Endothelial cell of umbilical vein (primary cell): ENCODE data around the gene SPC25. TPM values are rescaled to one million over a fixed set of nuclear protein-coding genes. Genes with fewer than 3 reads are reported as not detected.

Experiments used
- BruUV-seq: library from RNA; stranded (reverse); fragments of 400-500 nt; replicated peaks from 2 replicates; lab custom pipeline; 2021; lab: Mats Ljungman, UMichigan
- CTCF ChIA-PET: fragments of 300-600, 350-600 bp; sonication (Branson Sonifier 250); formaldehyde crosslinking; loops from one replicate; lab custom pipeline; 2021; ENCODE audit warnings: antibody characterized with exemption, inconsistent platforms; lab: Charles Lee
- POLR2A ChIA-PET: fragments of 300-600, 350-600 bp; sonication (Branson Sonifier 250); formaldehyde crosslinking; loops from one replicate; lab custom pipeline; 2021; ENCODE audit warnings: antibody characterized with exemption, inconsistent platforms; lab: Charles Lee
- DNase-seq: peaks from one replicate; pipeline ENCODE4 v3.0.0-alpha.2; 2011; ENCODE audit warnings: low read depth, low spot score
- FAIRE-seq: peaks from 2 replicates; lab custom pipeline; 2011; peaks lifted over from hg19 to GRCh38; lab: Jason Lieb, UNC
- H2AFZ ChIP-seq: 2 replicates; pipeline ENCODE4 v1.6.0; 2012; ENCODE audit warnings: low read depth, low read length, control low read depth, inconsistent platforms
- H3K27ac ChIP-seq: 2 replicates; pipeline ENCODE4 v1.5.1; 2011; ENCODE audit warnings: low read depth, mild to moderate bottlenecking, control low read depth, low read length, moderate library complexity; ENCODE audit not compliant: insufficient read depth
- H3K27me3 ChIP-seq, 2 experiments: 2 replicates each; pipeline versions ENCODE4 v1.6.0 to v1.6.1; 2011; ENCODE audit warnings: low read length in 2 of 2, mixed read lengths in 1 of 2; ENCODE audit not compliant: control insufficient read depth in 2 of 2, insufficient read depth in 2 of 2
- H3K36me3 ChIP-seq, 2 experiments: 2 replicates in 1 of 2; 3 replicates in 1 of 2; pipeline ENCODE4 v1.5.1; 2011; ENCODE audit warnings: low read length in 2 of 2, mild to moderate bottlenecking in 1 of 2, moderate library complexity in 1 of 2; ENCODE audit not compliant: control insufficient read depth in 2 of 2, insufficient read depth in 2 of 2; ENCODE audit errors: extremely low read depth in 1 of 2
- H3K4me1 ChIP-seq: 3 replicates; pipeline ENCODE4 v1.5.1; 2011; ENCODE audit warnings: mild to moderate bottlenecking, low read length; ENCODE audit not compliant: control insufficient read depth, insufficient read depth; ENCODE audit errors: extremely low read depth
- H3K4me2 ChIP-seq: 2 replicates; pipeline ENCODE4 v1.6.1; 2011; ENCODE audit warnings: low read length, control low read depth, mixed read lengths; ENCODE audit not compliant: insufficient read depth
- H3K4me3 ChIP-seq, 3 experiments: fragments of 200-600 bp in 1 of 3; sonication (generic), shearing (Covaris generic) in 1 of 3; replicated peaks in 1 of 3; 2 replicates each; pipeline ENCODE4 v1.5.1; 2011 to 2016; ENCODE audit warnings: control low read depth in 3 of 3, low read length in 3 of 3, mild to moderate bottlenecking in 2 of 3, inconsistent platforms in 1 of 3, low read depth in 1 of 3, moderate library complexity in 1 of 3; ENCODE audit not compliant: insufficient read depth in 1 of 3
- H3K79me2 ChIP-seq: 2 replicates; pipeline ENCODE4 v1.6.0; 2012; ENCODE audit warnings: low read length, inconsistent platforms; ENCODE audit not compliant: control insufficient read depth, insufficient read depth
- H3K9ac ChIP-seq: replicated peaks from 2 replicates; pipeline ENCODE3; 2011; ENCODE audit warnings: low read length, control low read depth; ENCODE audit not compliant: insufficient read depth; ENCODE audit errors: extremely low read depth
- H3K9me1 ChIP-seq: replicated peaks from 3 replicates; pipeline ENCODE4 v1.6.0; 2011; ENCODE audit warnings: mild to moderate bottlenecking, low read length; ENCODE audit not compliant: control insufficient read depth, insufficient read depth; ENCODE audit errors: extremely low read depth
- H3K9me3 ChIP-seq: replicated peaks from 2 replicates; pipeline ENCODE4 v1.5.1; 2012; ENCODE audit warnings: low read length, inconsistent platforms; ENCODE audit not compliant: control insufficient read depth, insufficient read depth
- H4K20me1 ChIP-seq: replicated peaks from 2 replicates; pipeline ENCODE3; 2011; ENCODE audit warnings: mild to moderate bottlenecking, low read length; ENCODE audit not compliant: control insufficient read depth, insufficient read depth; ENCODE audit errors: extremely low read depth
- EZH2 ChIP-seq: IDR thresholded peaks from 2 replicates; pipeline ENCODE4 v1.6.1; 2012; ENCODE audit warnings: borderline replicate concordance, low read depth, mild to moderate bottlenecking, moderate library complexity, low read length, inconsistent platforms; ENCODE audit not compliant: severe bottlenecking
- FOS ChIP-seq: IDR thresholded peaks from 2 replicates; pipeline ENCODE4 v1.6.1; 2011; ENCODE audit warnings: mild to moderate bottlenecking, low read length, moderate library complexity, borderline replicate concordance; ENCODE audit not compliant: insufficient read depth
- GATA2 ChIP-seq: IDR thresholded peaks from 2 replicates; pipeline ENCODE4 v1.7.0; 2011; ENCODE audit warnings: low read depth, mild to moderate bottlenecking, moderate library complexity, mixed read lengths, low read length; ENCODE audit not compliant: insufficient read length, insufficient read depth
- JUN ChIP-seq: IDR thresholded peaks from 2 replicates; pipeline ENCODE4 v1.6.1; 2011; ENCODE audit warnings: borderline replicate concordance, low read depth; ENCODE audit not compliant: insufficient read length, insufficient read depth
- MYC ChIP-seq: IDR thresholded peaks from one replicate; pipeline ENCODE4 v1.6.1; 2011; ENCODE audit warnings: mild to moderate bottlenecking, low read depth, low read length
- POLR2A ChIP-seq: IDR thresholded peaks from 2 replicates; pipeline ENCODE4 v1.6.1; 2012; ENCODE audit warnings: low read depth, mild to moderate bottlenecking, control low read depth, low read length
- POLR2AphosphoS5 ChIP-seq: IDR thresholded peaks from 2 replicates; pipeline ENCODE4 v1.6.1; 2012; ENCODE audit warnings: low read depth, mild to moderate bottlenecking, control low read depth, low read length, moderate library complexity; ENCODE audit not compliant: insufficient read depth
- dilution Hi-C: fragments of 300-500 bp; cut with MboI; formaldehyde crosslinking; loops from one replicate; pipeline ENCODE4 v1.15.0; 2019; ENCODE audit warnings: low sequenced_read_pairs; ENCODE audit not compliant: extremely low pct_ligation_motif_present
- intact Hi-C: fragments of 100-400 bp; cut with micrococcal nuclease; formaldehyde crosslinking; loops from one replicate; pipeline ENCODE4 v1.10.0; 2022
- polyA plus RNA-seq, 4 experiments: library from polyadenylated mRNA; depleted of rRNA in 3 of 4; stranded (reverse) in 3 of 4; unstranded in 1 of 4; fragments of >200 nt; gene quantifications; 2 replicates each; pipeline versions ENCODE4 v1.2.1 to v1.2.3, GENCODE V29; 2011 to 2012; ENCODE audit warnings: missing spikeins in 1 of 4
- total RNA-seq: library from RNA; stranded (reverse); gene quantifications from 2 replicates; pipeline ENCODE4 v1.2.3, GENCODE V29; 2021
- TF ChIP-seq, protein P1 (sequence below): IDR thresholded peaks from 2 replicates; pipeline ENCODE4 v1.6.1; 2011; ENCODE audit not compliant: insufficient read depth, insufficient read length
- TF ChIP-seq, protein P2 (sequence below), 2 donors: IDR thresholded peaks; 1 replicate in 1 of 2; 2 replicates in 1 of 2; pipeline ENCODE4 v1.5.1; 2011; ENCODE audit warnings: low read length in 2 of 2, mild to moderate bottlenecking in 2 of 2, moderate library complexity in 2 of 2, control low read depth in 1 of 2, inconsistent platforms in 1 of 2, low read depth in 1 of 2; ENCODE audit not compliant: insufficient read depth in 1 of 2; ENCODE audit errors: extremely low read depth in 1 of 2

SPC25 gene
- total and polyA plus RNA-seq, 2 donors (not counting 3 experiments of a cell fraction or from before 2014, with no cell fraction given): 10.1 to 24.2 TPM

DNA sequence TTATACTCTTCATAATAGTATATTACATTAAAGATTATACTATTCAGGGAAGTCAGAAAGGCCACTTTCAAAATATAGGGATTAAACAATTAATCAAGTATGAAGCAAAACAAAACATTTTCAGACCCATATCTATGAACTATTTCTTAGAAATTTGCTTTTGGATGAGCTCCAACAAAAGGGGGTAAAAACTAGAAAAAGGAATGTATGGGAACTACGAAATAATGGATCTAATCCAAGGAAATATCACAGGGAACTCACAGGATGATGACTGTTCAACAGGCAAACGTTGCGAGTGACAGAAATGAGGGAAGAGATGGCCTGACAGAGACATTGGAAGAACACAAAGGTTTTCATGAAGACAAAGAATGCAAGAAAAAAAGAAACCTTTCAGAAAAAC, 38.8 kb upstream of the SPC25 start:
- no peaks in the 10 kb centered on the region for H3K27me3 ChIP-seq
- POLR2A ChIA-PET: no interaction called here
- no peak overlapping the region for H2AFZ ChIP-seq
- no peak overlapping the region for H3K9ac ChIP-seq
- no peaks in the 10 kb centered on the region for H3K36me3 ChIP-seq
- no peaks in the 10 kb centered on the region for H3K79me2 ChIP-seq
- no TSS peak for BruUV-seq
- CTCF ChIA-PET: interaction anchor here (1.0 kb wide), 1 partner anchor 180 kb away, joined by 3 read pairs; no protein-coding TSS in a partner anchor
- no peaks in the 10 kb centered on the region for H3K9me3 ChIP-seq
- DNase-seq (peak; percentile 22), FAIRE-seq (no peak)
- intact Hi-C loops (no loop called here), dilution Hi-C loops (no loop called here)
- H3K4me2 ChIP-seq: no peak overlapping the region
- no peak overlapping the region for H3K4me3 ChIP-seq
- H3K4me1 ChIP-seq: no peaks in the 10 kb centered on the region
- H3K27ac ChIP-seq: no peak overlapping the region
- H3K9me1 ChIP-seq: no peaks in the 10 kb centered on the region
- no peaks in the 10 kb centered on the region for H4K20me1 ChIP-seq
- TF ChIP-seq EZH2: no peak

DNA sequence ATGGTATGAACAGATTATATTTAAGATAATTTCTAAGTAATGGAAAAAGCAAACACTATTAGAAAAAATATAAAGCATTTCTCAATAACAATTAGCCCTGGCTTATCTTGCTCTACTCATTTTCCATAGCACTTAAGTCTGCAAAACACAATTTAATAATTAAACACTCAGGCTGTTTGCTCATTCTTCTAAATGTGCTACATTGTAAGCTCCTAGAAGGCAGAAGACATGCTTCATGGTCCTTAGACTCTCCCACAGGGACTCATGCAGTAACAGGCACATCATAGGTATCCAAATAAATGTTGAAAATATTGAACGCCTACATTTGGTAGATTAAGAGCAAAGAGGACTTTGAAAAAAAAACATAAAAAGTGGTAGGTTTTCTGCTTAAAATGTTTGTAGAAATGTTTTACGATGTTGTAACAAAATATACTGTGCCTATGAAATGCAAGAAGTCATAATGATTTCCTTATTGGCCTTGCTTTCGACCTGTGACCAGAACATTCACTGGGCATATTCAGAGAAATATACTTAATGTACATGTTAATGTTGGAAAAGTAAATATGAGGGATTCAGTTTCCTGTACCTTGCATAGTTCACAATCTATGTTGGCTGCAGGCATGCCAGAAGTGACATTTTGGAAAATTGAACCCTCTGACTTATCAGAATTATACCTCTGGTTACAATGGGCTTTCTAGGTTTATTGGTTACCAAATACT, 38.0 kb upstream of the SPC25 start:
- Histone ChIP-seq H3K36me3 (no peaks in the 10 kb centered on the region), H3K4me2 (no peak overlapping the region), H2AFZ (no peak overlapping the region), H4K20me1 (no peaks in the 10 kb centered on the region), H3K27ac (no peak overlapping the region), H3K9me1 (no peaks in the 10 kb centered on the region), H3K9me3 (no peaks in the 10 kb centered on the region), H3K4me3 (no peak overlapping the region), H3K79me2 (no peaks in the 10 kb centered on the region), H3K4me1 (no peaks in the 10 kb centered on the region), H3K27me3 (no peaks in the 10 kb centered on the region), H3K9ac (no peak overlapping the region)
- TF ChIP-seq, protein P1, sequence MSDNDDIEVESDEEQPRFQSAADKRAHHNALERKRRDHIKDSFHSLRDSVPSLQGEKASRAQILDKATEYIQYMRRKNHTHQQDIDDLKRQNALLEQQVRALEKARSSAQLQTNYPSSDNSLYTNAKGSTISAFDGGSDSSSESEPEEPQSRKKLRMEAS: no peak
- TF ChIP-seq, protein P2, sequence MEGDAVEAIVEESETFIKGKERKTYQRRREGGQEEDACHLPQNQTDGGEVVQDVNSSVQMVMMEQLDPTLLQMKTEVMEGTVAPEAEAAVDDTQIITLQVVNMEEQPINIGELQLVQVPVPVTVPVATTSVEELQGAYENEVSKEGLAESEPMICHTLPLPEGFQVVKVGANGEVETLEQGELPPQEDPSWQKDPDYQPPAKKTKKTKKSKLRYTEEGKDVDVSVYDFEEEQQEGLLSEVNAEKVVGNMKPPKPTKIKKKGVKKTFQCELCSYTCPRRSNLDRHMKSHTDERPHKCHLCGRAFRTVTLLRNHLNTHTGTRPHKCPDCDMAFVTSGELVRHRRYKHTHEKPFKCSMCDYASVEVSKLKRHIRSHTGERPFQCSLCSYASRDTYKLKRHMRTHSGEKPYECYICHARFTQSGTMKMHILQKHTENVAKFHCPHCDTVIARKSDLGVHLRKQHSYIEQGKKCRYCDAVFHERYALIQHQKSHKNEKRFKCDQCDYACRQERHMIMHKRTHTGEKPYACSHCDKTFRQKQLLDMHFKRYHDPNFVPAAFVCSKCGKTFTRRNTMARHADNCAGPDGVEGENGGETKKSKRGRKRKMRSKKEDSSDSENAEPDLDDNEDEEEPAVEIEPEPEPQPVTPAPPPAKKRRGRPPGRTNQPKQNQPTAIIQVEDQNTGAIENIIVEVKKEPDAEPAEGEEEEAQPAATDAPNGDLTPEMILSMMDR (IDR thresholded peaks at IDR 0.05; ENCODE audit: extremely low read depth in 1 of 2, insufficient read depth in 1 of 2, low read depth in 1 of 2, low read length in 2 of 2): no peak
- no peak for TF ChIP-seq FOS
- TF ChIP-seq EZH2: no peak
- TF ChIP-seq JUN: no peak
- TF ChIP-seq POLR2A: no peak
- no peak for TF ChIP-seq MYC
- no peak for TF ChIP-seq GATA2
- TF ChIP-seq POLR2AphosphoS5: no peak
- dilution Hi-C loops (no loop called here), intact Hi-C loops (no loop called here)
- DNase-seq (no peak), FAIRE-seq (no peak)
- ChIA-PET POLR2A (no interaction called here), CTCF (no interaction called here)
- no TSS peak for BruUV-seq
